T-cell (primary cell): Measurements from ENCODE around the gene KRT10. TPM values are rescaled to one million over a fixed set of nuclear protein-coding genes. Genes with fewer than 3 reads are reported as not detected.

Source experiments
- ATAC-seq, 4 experiments: fragments of 200-7000 bp in 3 of 4; fragments of 150-1000 bp in 1 of 4; cut with Tn5 transposase; replicated peaks in 1 of 4; 1 replicate in 3 of 4; 2 replicates in 1 of 4; pipeline ENCODE4 v1.10.0; 2021; ENCODE audit warnings: moderate library complexity in 3 of 4, mild to moderate bottlenecking in 2 of 4, moderate number of reproducible peaks in 1 of 4
- CTCF ChIA-PET, 2 donors: fragments of 300-600 bp; sonication (Branson Sonifier 250); formaldehyde crosslinking; loops; one replicate each; lab custom pipeline; 2022; ENCODE audit warnings: antibody characterized with exemption in 2 of 2; lab: Charles Lee
- POLR2A ChIA-PET, 2 donors: fragments of 300-600 bp; sonication (Branson Sonifier 250); formaldehyde crosslinking; loops; one replicate each; lab custom pipeline; 2022; ENCODE audit warnings: antibody characterized with exemption in 2 of 2; lab: Charles Lee
- DNase-seq, 35 experiments: peaks; one replicate each; pipeline versions ENCODE4 v3.0.0 to v3.0.0-alpha.2; 2013 to 2023
- H3K27ac ChIP-seq: one replicate; pipeline ENCODE4 v1.5.1; 2013; ENCODE audit warnings: low read length
- H3K27me3 ChIP-seq, 2 experiments: replicated peaks in 1 of 2; 1 replicate in 1 of 2; 2 replicates in 1 of 2; pipeline versions ENCODE4 v1.6.1 to v1.7.0; 2013; ENCODE audit warnings: low read length in 1 of 2, mixed read lengths in 1 of 2; ENCODE audit not compliant: control insufficient read depth in 2 of 2, insufficient read depth in 2 of 2; ENCODE audit errors: extremely low read depth in 1 of 2
- H3K36me3 ChIP-seq, 2 donors: 1 replicate in 1 of 2; 2 replicates in 1 of 2; pipeline versions ENCODE4 v1.6.1 to v1.7.0; 2013; ENCODE audit warnings: low read length in 1 of 2; ENCODE audit not compliant: control insufficient read depth in 2 of 2, insufficient read depth in 1 of 2; ENCODE audit errors: extremely low read depth in 1 of 2
- H3K4me1 ChIP-seq, 2 experiments: 1 replicate in 1 of 2; 2 replicates in 1 of 2; pipeline versions ENCODE4 v1.6.1 to v1.7.0; 2013; ENCODE audit warnings: low read length in 2 of 2, mixed read lengths in 1 of 2; ENCODE audit not compliant: insufficient read depth in 2 of 2, control insufficient read depth in 1 of 2; ENCODE audit errors: extremely low read depth in 1 of 2
- H3K4me3 ChIP-seq, 2 donors: 1 replicate in 1 of 2; 2 replicates in 1 of 2; pipeline versions ENCODE4 v1.5.1 to v1.7.0; 2013; ENCODE audit warnings: mild to moderate bottlenecking in 2 of 2, low read length in 1 of 2, moderate library complexity in 1 of 2; ENCODE audit not compliant: control insufficient read depth in 1 of 2; ENCODE audit errors: extremely low read depth in 1 of 2
- H3K9me3 ChIP-seq: 2 replicates; pipeline ENCODE4 v1.7.0; 2013
- H3K27ac Mint-ChIP-seq, 2 donors: one replicate each; pipeline ENCODE4 v1.8.0; 2020 to 2021; ENCODE audit warnings: mild to moderate bottlenecking in 2 of 2, mixed read lengths in 2 of 2
- H3K27me3 Mint-ChIP-seq, 2 donors: one replicate each; pipeline ENCODE4 v1.8.0; 2021 to 2022; ENCODE audit warnings: mixed read lengths in 2 of 2
- H3K36me3 Mint-ChIP-seq: one replicate; pipeline ENCODE4 v1.8.0; 2021; ENCODE audit warnings: mixed read lengths
- H3K4me1 Mint-ChIP-seq, 3 donors: one replicate each; pipeline ENCODE4 v1.8.0; 2020 to 2022; ENCODE audit warnings: mixed read lengths in 3 of 3, mild to moderate bottlenecking in 1 of 3
- H3K4me3 Mint-ChIP-seq, 3 donors: one replicate each; pipeline ENCODE4 v1.8.0; 2020 to 2022; ENCODE audit warnings: mild to moderate bottlenecking in 3 of 3, mixed read lengths in 3 of 3, moderate library complexity in 3 of 3
- H3K9me3 Mint-ChIP-seq, 3 donors: one replicate each; pipeline ENCODE4 v1.8.0; 2020 to 2022; ENCODE audit warnings: mixed read lengths in 3 of 3
- WGBS: methylation state at CpG from one replicate; pipeline ENCODE4 v1.1.5; 2013; ENCODE audit warnings: missing lambda C conversion rate; ENCODE audit not compliant: insufficient coverage; 5-methylcytosine and 5-hydroxymethylcytosine counted together
- total RNA-seq, 35 experiments: library from RNA in 6 of 35; stranded (reverse) in 6 of 35; fragments of 120-200 nt in 1 of 35; gene quantifications; one replicate each; pipeline versions ENCODE4 v1.2.1 to v1.2.4 and lab custom pipeline; 2013 to 2026

The KRT10 gene
- total RNA-seq, 5 donors from 2014 or later (not counting 1 experiment from before 2014, with no cell fraction given) = 27.2 to 35.3 (median 31.4) TPM

- ATAC-seq (no peak), DNase-seq (no peak)
- Histone ChIP-seq H3K27me3 (no peaks in the 10 kb centered on the region), H3K36me3 (no peaks in the 10 kb centered on the region), H3K27ac (no peak overlapping the region), H3K4me3 (no peak overlapping the region), H3K9me3 (no peaks in the 10 kb centered on the region), H3K4me1 (no peaks in the 10 kb centered on the region)
- H3K4me1 Mint-ChIP-seq = peaks cover 4 to 10% (median 6%) of the 10 kb centered on the region in 3 donors
- POLR2A ChIA-PET = no interaction called here
- H3K4me3 Mint-ChIP-seq = no peak overlapping the region
- H3K36me3 Mint-ChIP-seq = peaks cover 29% of the 10 kb centered on the region
- peaks cover 0 to 5% (median 0%) of the 10 kb centered on the region in 3 donors for H3K9me3 Mint-ChIP-seq
- CTCF ChIA-PET = interaction anchor here in 1 of 2 donors (0.6 kb wide), 1 partner anchor 820 kb away, joined by 6 read pairs; no protein-coding TSS in a partner anchor
- H3K27me3 Mint-ChIP-seq = peaks cover 6 to 11% of the 10 kb centered on the region in 2 donors
- no peak overlapping the region for H3K27ac Mint-ChIP-seq
- WGBS = no CpG with 5 or more reads among the region's 4 CpGs
Measured at GRCh38 chr17:40828454-40829044, 6.1 kb upstream of the KRT10 start.

DNA sequence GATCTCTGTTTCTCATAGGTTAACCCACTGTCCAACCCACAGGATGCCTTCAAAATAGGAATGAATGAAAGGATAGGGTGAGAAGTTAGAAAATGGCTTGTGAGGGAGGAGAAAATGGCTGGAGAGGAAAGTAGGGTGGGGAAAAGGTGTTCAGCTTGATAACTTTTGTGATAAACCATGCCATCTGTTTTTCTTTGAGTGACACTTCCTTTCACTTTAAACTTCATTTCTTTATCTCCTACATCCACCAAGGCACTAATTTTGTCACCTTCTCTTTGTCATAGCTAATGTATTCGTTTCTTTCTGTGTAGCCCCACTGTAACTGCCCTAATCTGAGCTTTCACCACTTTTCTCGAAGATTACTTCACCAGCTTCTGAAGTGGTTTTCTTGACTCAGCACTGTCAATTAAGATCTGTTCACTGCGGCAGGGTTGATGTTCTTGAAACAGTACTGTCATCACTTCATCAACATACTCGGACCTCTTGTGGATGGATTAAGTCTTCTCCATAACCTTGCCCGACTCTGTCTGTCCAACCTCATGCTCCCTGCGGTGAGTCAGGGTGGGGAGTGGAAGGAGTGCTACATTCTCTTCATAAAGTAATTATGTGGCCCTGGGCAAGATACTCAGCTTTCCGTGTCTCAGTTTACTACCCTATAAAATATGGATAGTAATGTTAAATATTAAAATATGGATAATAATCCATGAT, 5.5 kb upstream of the KRT10 start:
- Histone ChIP-seq H3K9me3 (no peaks in the 10 kb centered on the region), H3K27me3 (no peaks in the 10 kb centered on the region), H3K27ac (no peak overlapping the region), H3K4me3 (no peak overlapping the region), H3K36me3 (no peaks in the 10 kb centered on the region), H3K4me1 (no peaks in the 10 kb centered on the region)
- H3K27ac Mint-ChIP-seq = no peak overlapping the region
- CTCF ChIA-PET = no interaction called here
- H3K36me3 Mint-ChIP-seq = peaks cover 28% of the 10 kb centered on the region
- no peak for DNase-seq
- H3K9me3 Mint-ChIP-seq = peaks cover 0 to 5% (median 0%) of the 10 kb centered on the region in 3 donors
- H3K4me3 Mint-ChIP-seq = no peak overlapping the region
- ATAC-seq = no peak
- 0% methylated on average over 1 of the region's 7 CpGs for WGBS
- H3K27me3 Mint-ChIP-seq = peaks cover 6 to 11% of the 10 kb centered on the region in 2 donors
- H3K4me1 Mint-ChIP-seq = peaks cover 4 to 10% (median 6%) of the 10 kb centered on the region in 3 donors
- POLR2A ChIA-PET = no interaction called here

DNA sequence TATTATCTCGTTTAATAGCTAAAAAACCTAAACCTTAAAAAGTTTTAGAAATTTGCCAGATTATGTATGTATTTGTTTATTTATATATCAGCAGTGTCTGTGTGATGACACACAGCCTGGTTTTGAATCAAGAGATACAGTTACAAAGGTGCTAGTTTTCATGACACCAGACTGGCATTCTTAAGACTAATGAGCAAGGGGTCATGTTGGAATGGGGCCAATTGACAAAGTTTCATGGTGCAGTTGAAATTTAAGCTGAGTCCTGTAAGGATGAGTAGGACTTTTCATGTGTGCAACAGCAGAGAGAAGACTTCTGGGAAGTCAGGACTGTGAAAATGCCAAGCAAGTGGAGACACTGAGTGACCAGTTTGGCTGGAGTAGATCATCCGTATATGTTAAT, 3.2 kb upstream of the KRT10 start:
- Mint-ChIP-seq H3K36me3 (peaks cover 34% of the 10 kb centered on the region), H3K27me3 (peaks cover 6 to 11% of the 10 kb centered on the region in 2 donors), H3K4me3 (no peak overlapping the region), H3K4me1 (peaks cover 4 to 11% (median 6%) of the 10 kb centered on the region in 3 donors), H3K9me3 (peaks cover 0 to 5% (median 0%) of the 10 kb centered on the region in 3 donors), H3K27ac (no peak overlapping the region)
- Histone ChIP-seq H3K4me3 (no peak overlapping the region), H3K27ac (no peak overlapping the region), H3K4me1 (no peaks in the 10 kb centered on the region), H3K9me3 (no peaks in the 10 kb centered on the region), H3K36me3 (peaks cover 0 to 5% of the 10 kb centered on the region in 2 donors), H3K27me3 (peaks cover 0 to 4% of the 10 kb centered on the region in 2 experiments)
- POLR2A ChIA-PET = no interaction called here
- WGBS = no CpG with 5 or more reads among the region's 2 CpGs
- ATAC-seq = no peak
- CTCF ChIA-PET = no interaction called here
- no peak for DNase-seq

GRCh38 chr17:40824015-40824832, 1.8 kb upstream of the KRT10 start:
- Mint-ChIP-seq H3K4me1 (peaks cover 16 to 25% (median 18%) of the 10 kb centered on the region in 3 donors), H3K27me3 (peaks cover 6 to 13% of the 10 kb centered on the region in 2 donors), H3K4me3 (no peak overlapping the region), H3K9me3 (peaks cover 0 to 6% (median 0%) of the 10 kb centered on the region in 3 donors), H3K36me3 (peaks cover 33% of the 10 kb centered on the region), H3K27ac (no peak overlapping the region)
- peaks cover 0 to 5% of the 10 kb centered on the region in 2 donors for H3K36me3 ChIP-seq
- DNase-seq = no peak
- H3K4me1 ChIP-seq = peaks cover 4 to 6% of the 10 kb centered on the region in 2 experiments
- ChIA-PET POLR2A (no interaction called here), CTCF (interaction anchor here in 1 of 2 donors (0.6 kb wide), 1 partner anchor 1593 kb away, joined by 9 read pairs; no protein-coding TSS in a partner anchor)
- no peak overlapping the region for H3K27ac ChIP-seq
- WGBS = no CpG with 5 or more reads among the region's 1 CpG
- H3K9me3 ChIP-seq = no peaks in the 10 kb centered on the region
- peaks cover 0 to 4% of the 10 kb centered on the region in 2 experiments for H3K27me3 ChIP-seq
- H3K4me3 ChIP-seq = no peak overlapping the region
- ATAC-seq = no peak

DNA sequence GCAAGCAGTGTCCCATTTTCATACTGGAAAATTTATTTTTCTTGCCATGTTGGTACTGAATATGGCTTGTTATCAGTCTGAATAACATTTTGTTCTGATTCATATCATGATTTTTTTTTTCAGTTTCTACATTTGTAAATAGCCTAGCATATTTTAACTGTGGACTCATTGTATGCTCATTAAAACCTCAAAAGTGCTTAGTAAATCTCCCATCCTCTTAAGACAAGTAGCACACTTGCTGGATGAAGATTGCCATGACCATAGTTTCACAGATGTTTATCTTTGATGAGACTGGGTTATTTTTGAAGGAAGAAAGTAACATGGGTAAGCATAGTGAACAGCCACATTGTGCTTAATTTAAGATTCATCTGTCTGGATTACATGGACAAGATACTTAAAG, 878 bp downstream of the KRT10 start:
- H3K27me3 Mint-ChIP-seq = peaks cover 6 to 13% of the 10 kb centered on the region in 2 donors
- H3K4me3 ChIP-seq = no peak overlapping the region
- H3K4me1 Mint-ChIP-seq = peaks cover 20 to 31% (median 27%) of the 10 kb centered on the region in 3 donors
- H3K36me3 Mint-ChIP-seq = peaks cover 41% of the 10 kb centered on the region
- H3K27me3 ChIP-seq = peaks cover 0 to 4% of the 10 kb centered on the region in 2 experiments
- DNase-seq (no peak), ATAC-seq (no peak)
- H3K4me1 ChIP-seq = peaks cover 6 to 10% of the 10 kb centered on the region in 2 experiments
- H3K36me3 ChIP-seq = peaks cover 0 to 10% of the 10 kb centered on the region in 2 donors
- H3K9me3 Mint-ChIP-seq = peaks cover 0 to 6% (median 0%) of the 10 kb centered on the region in 3 donors
- CTCF ChIA-PET = no interaction called here
- H3K9me3 ChIP-seq = no peaks in the 10 kb centered on the region
- no peak overlapping the region for H3K27ac ChIP-seq
- POLR2A ChIA-PET = no interaction called here
- H3K4me3 Mint-ChIP-seq = no peak overlapping the region
- H3K27ac Mint-ChIP-seq = no peak overlapping the region
